Measurements from ENCODE around the gene AKR1B1. TPM values are rescaled to one million over a fixed set of nuclear protein-coding genes. Genes with fewer than 3 reads are reported as not detected.

AKR1B1 gene
- total and polyA plus RNA-seq, 2 of the 13 experiments (the other 11 are each of a cell fraction or from before 2014, with no cell fraction given), result 89.9 to 133 TPM

GRCh38 chr7:134458806-134459698, at the start of gene AKR1B1 (continued):
- TF ChIP-seq TFDP1 (CRISPR knock-in tag; IDR thresholded peaks at IDR 0.05; ENCODE audit: borderline replicate concordance) (peak; percentile 92; the same call in 1 of the 2 replicates), NR2F6 (IDR thresholded peaks at IDR 0.05) (peak; percentile 49; the same call in 1 of the 2 replicates), NR2F6 (CRISPR knock-in tag; IDR thresholded peaks at IDR 0.05) (peak; percentile 20; the same call in 1 of the 2 replicates), GATA4 (IDR thresholded peaks at IDR 0.05; ENCODE audit: borderline replicate concordance, low read depth) (peak; percentile 41; the same call in 1 of the 2 replicates), SOX5 (CRISPR knock-in tag; IDR thresholded peaks at IDR 0.05; ENCODE audit: borderline replicate concordance) (0 out of 2 replicates have a peak, but pooled peaks have one; percentile 19), ZBTB7A (CRISPR knock-in tag; IDR thresholded peaks at IDR 0.05) (peak; percentile 85; the same call in 1 of the 2 replicates), AFF4 (CRISPR knock-in tag; IDR thresholded peaks at IDR 0.05) (no peak), NFIC (IDR thresholded peaks at IDR 0.05; ENCODE audit: low read length) (no peak), RXRA (CRISPR knock-in tag; IDR thresholded peaks at IDR 0.05) (peak; percentile 85), ZNF343 (CRISPR knock-in tag; IDR thresholded peaks at IDR 0.05) (0 out of 2 replicates have a peak, but pooled peaks have one; percentile 27), MBNL3 (CRISPR knock-in tag; conservative IDR thresholded peaks at IDR 0.05) (no peak), ZSCAN5A (CRISPR knock-in tag; IDR thresholded peaks at IDR 0.05; ENCODE audit: borderline replicate concordance) (peak; percentile 71; the same call in 1 of the 2 replicates), SRF (IDR thresholded peaks at IDR 0.05; ENCODE audit: low read depth, low read length) (no peak), ZBTB20 (CRISPR knock-in tag; IDR thresholded peaks at IDR 0.05; ENCODE audit: borderline replicate concordance, low read depth) (no peak), NFYB (CRISPR knock-in tag; IDR thresholded peaks at IDR 0.05) (peak; percentile 92), ATF2 (CRISPR knock-in tag; IDR thresholded peaks at IDR 0.05) (no peak), ZNF788 (CRISPR knock-in tag; IDR thresholded peaks at IDR 0.05; ENCODE audit: borderline replicate concordance) (peak; percentile 75), MIXL1 (CRISPR knock-in tag; IDR thresholded peaks at IDR 0.05) (no peak), ZNF530 (CRISPR knock-in tag; IDR thresholded peaks at IDR 0.05; ENCODE audit: low read depth) (no peak), FOSL2 (CRISPR knock-in tag; IDR thresholded peaks at IDR 0.05) (peak; percentile 58)

Measured in HepG2 (cell line).